Heart right ventricle (tissue), 16 donors: ENCODE measurements around the gene OR2AG1. TPM values are rescaled to one million over a fixed set of nuclear protein-coding genes. Genes with fewer than 3 reads are reported as not detected.

Experiments used
- ATAC-seq, 8 donors: fragments of 200-7000 bp; cut with Tn5 transposase; one replicate each; pipeline ENCODE4 v1.9.1; 2020; ENCODE audit warnings: mild to moderate bottlenecking in 8 of 8, moderate library complexity in 8 of 8, moderate number of reproducible peaks in 1 of 8
- DNase-seq, 2 donors: peaks; one replicate each; pipeline ENCODE4 v3.0.0-alpha.2; 2020
- H3K27ac ChIP-seq, 10 donors: fragments of 200-600 bp; sonication (generic) in 2 of 10; one replicate each; pipeline versions ENCODE4 v1.5.0 to v1.8.0; 2020 to 2022; ENCODE audit warnings: mild to moderate bottlenecking in 3 of 10
- H3K27me3 ChIP-seq, 7 donors: fragments of 200-600 bp; one replicate each; pipeline ENCODE4 v1.8.0; 2021 to 2022; ENCODE audit warnings: mild to moderate bottlenecking in 2 of 7
- H3K36me3 ChIP-seq, 9 donors: fragments of 200-600 bp; sonication (generic) in 1 of 9; one replicate each; pipeline versions ENCODE4 v1.5.0 to v1.8.0; 2020 to 2022; ENCODE audit warnings: mild to moderate bottlenecking in 2 of 9
- H3K4me1 ChIP-seq, 9 donors: fragments of 200-600 bp; sonication (generic) in 1 of 9; one replicate each; pipeline versions ENCODE4 v1.5.0 to v1.8.0; 2020 to 2022; ENCODE audit warnings: mild to moderate bottlenecking in 4 of 9
- H3K4me3 ChIP-seq, 10 donors: fragments of 200-600 bp; sonication (generic) in 2 of 10; one replicate each; pipeline versions ENCODE4 v1.5.0 to v1.8.0; 2020 to 2022; ENCODE audit warnings: mild to moderate bottlenecking in 7 of 10, moderate library complexity in 2 of 10
- H3K9me3 ChIP-seq, 11 donors: fragments of 200-600 bp in 10 of 11; sonication (generic) in 2 of 11; one replicate each; pipeline versions ENCODE4 v1.5.0 to v1.8.0; 2013 to 2022; ENCODE audit warnings: mild to moderate bottlenecking in 2 of 11, control low read depth in 1 of 11, moderate library complexity in 1 of 11
- CTCF ChIP-seq, 9 donors: fragments of 200-600 bp; sonication (generic) in 2 of 9; IDR thresholded peaks; one replicate each; pipeline versions ENCODE4 v1.5.0 to v1.8.0; 2021 to 2022; ENCODE audit warnings: antibody characterized with exemption in 9 of 9, mild to moderate bottlenecking in 5 of 9, moderate library complexity in 1 of 9
- WGBS, 2 donors: extraction: QIAGEN DNeasy Blood & Tissue Kit; methylation state at CpG; one replicate each; pipeline ENCODE4 v1.1.7; 2013; ENCODE audit warnings: inconsistent platforms in 1 of 2; 5-methylcytosine and 5-hydroxymethylcytosine counted together
- intact Hi-C, 10 donors: fragments of 100-400 bp; cut with DNase I; formaldehyde crosslinking; loops; one replicate each; pipeline versions ENCODE4 v1.11.1 to v1.14.2; 2022
- polyA plus RNA-seq, 2 donors: library from polyadenylated mRNA; stranded (reverse); fragments of 200-250 nt; gene quantifications; one replicate each; pipeline ENCODE4 v1.2.3, GENCODE V29; 2013
- total RNA-seq, 10 donors: library from RNA; stranded (reverse); fragmentation: NEBNext Ultra II Directional in 3 of 10; extraction: Animal tissue kit (Norgen Biotek cat#: 25700) in 3 of 10; gene quantifications; one replicate each; pipeline versions ENCODE4 v1.2.1 to v1.2.4, GENCODE V29; 2021 to 2023
- donor health status: Arrhythmogenic right ventricular cardiomyopathy.
- donor health status: ischemic (EF 13 %, LVEDD 7.1; RV severe dilation, severe dysfunction).
- donor health status: healthy with polysubstance abuse.
- donor health status: DM: no; HTN: yes; CAD: no.
- donor health status: DM: no; HTN: no; CAD: no.
- donor health status: ischemic (EF 25% LVEDD 6.9; RV normal size, moderate dysfunction).
- donor health status: ischemic (EF 25% LVEDD 5.7; RV mildly dilated, moderate dysfunction).
- donor health status: healthy.
- donor health status: DM: yes; HTN: yes; CAD: no.
- donor health status: Ischemic cardiomyopathy.
- donor health status: ischemic (EF 35%, LVEDD 5.7; RV mildly dilated, moderate dysfunction).
- donor health status: nonischemic (EF 11% LVEDD 7.7; RV severe dilation, severe dysfunction).
- donor health status: DM: yes; HTN: yes; CAD: no.
- donor health status: PGD.
- donor health status: ischemic (EF 29% LVEDD 5.4; RV normal size, mild dysfunction).
- donor health status: nonischemic (EF 23%, LVEDD 6.1; RV moderate dilation, normal function).

OR2AG1 gene
- total and polyA plus RNA-seq, 12 donors, result not detected

GRCh38 chr11:6771926-6772893 is 10.6 kb upstream of the OR2AG1 start, which contains the start of gene OR2AG2:
Gene OR2AG2, minus strand, starts transcription at chr11:6771976. Its CDS starts 3,019 bp downstream, at chr11:6768957.
- Histone ChIP-seq H3K27ac (peak within 1 kb of the TSS in 1 of 10 donors; percentile 57), H3K36me3 (no peaks in the 10 kb centered on the region), H3K27me3 (peaks cover 0 to 4% (median 0%) of the 10 kb centered on the region in 7 donors), H3K4me1 (peaks cover 0 to 5% (median 0%) of the 10 kb centered on the region in 9 donors), H3K9me3 (peaks cover 0 to 5% (median 0%) of the 10 kb centered on the region in 11 donors), H3K4me3 (no peak within 1 kb of the TSS)
- no peak for DNase-seq
- intact Hi-C loops, result no loop called here
- ATAC-seq, result peak in 2 of 8 donors; percentile 59 to 61
- 64 to 81% methylated on average over 4 of the region's 4 CpGs for WGBS, 2 donors
- no peak for TF ChIP-seq CTCF (IDR thresholded peaks at IDR 0.05)

GRCh38 chr11:6778518-6778917 is 4.3 kb upstream of the OR2AG1 start:
- peaks cover 0 to 5% (median 0%) of the 10 kb centered on the region in 7 donors for H3K27me3 ChIP-seq
- intact Hi-C loops, result no loop called here
- no peaks in the 10 kb centered on the region for H3K4me1 ChIP-seq
- no peak for TF ChIP-seq CTCF (IDR thresholded peaks at IDR 0.05)
- no peak overlapping the region for H3K4me3 ChIP-seq
- peaks cover 0 to 5% (median 0%) of the 10 kb centered on the region in 11 donors for H3K9me3 ChIP-seq
- H3K36me3 ChIP-seq, result no peaks in the 10 kb centered on the region
- ATAC-seq (no peak), DNase-seq (no peak)
- no peak overlapping the region for H3K27ac ChIP-seq

- no peaks in the 10 kb centered on the region for H3K4me1 ChIP-seq
- TF ChIP-seq CTCF (IDR thresholded peaks at IDR 0.05), result no peak
Measured at GRCh38 chr11:6780829-6781228, 2.0 kb upstream of the OR2AG1 start.

GRCh38 chr11:6790546-6790945 is 7.7 kb downstream of the OR2AG1 start:
- Histone ChIP-seq H3K4me3 (no peak overlapping the region), H3K9me3 (no peaks in the 10 kb centered on the region), H3K27me3 (no peaks in the 10 kb centered on the region), H3K36me3 (no peaks in the 10 kb centered on the region), H3K27ac (no peak overlapping the region), H3K4me1 (no peaks in the 10 kb centered on the region)
- intact Hi-C loops, result no loop called here
- ATAC-seq (no peak), DNase-seq (no peak)
- TF ChIP-seq CTCF (IDR thresholded peaks at IDR 0.05), result no peak
- WGBS, 2 donors, result 65 to 84% methylated on average over 2 of the region's 2 CpGs

More at GRCh38 chr11:6780829-6781228, 2.0 kb upstream of the OR2AG1 start:
- intact Hi-C loops, result no loop called here
- H3K27ac ChIP-seq, result no peak overlapping the region
- no peak for ATAC-seq
- H3K9me3 ChIP-seq, result peaks cover 0 to 5% (median 0%) of the 10 kb centered on the region in 11 donors
- DNase-seq, result no peak
- peaks cover 0 to 5% (median 0%) of the 10 kb centered on the region in 7 donors for H3K27me3 ChIP-seq
- no peak overlapping the region for H3K4me3 ChIP-seq
- no peaks in the 10 kb centered on the region for H3K36me3 ChIP-seq
